ENCODE measurements around the gene PSME3.
"Not testable (repeated sequence)": the region's sequence is repeated elsewhere in the genome, so short reads cannot be mapped to it uniquely, and the experiment has no call there.

The PSME3 gene

DNA sequence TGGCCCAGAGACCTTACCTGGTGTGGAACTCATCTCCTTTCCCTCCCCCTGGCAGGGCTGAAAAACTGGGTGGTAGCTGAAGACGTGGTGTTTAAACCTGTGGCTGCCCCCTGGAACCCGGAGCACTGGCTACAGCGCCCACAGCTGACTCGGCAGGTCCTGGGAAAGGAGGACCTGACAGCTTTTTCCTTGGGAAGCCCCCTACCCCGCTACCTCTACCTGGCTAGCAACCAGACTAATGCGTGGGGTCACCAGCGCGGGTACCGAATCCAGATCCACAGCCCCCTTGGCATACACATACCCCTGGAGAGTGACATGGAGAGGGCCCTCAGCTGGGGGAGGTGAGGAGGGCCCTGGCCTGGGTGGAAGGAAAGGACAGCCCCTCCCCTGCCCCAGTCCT is 15.8 kb downstream of the PSME3 start:
- TF ChIP-seq, protein P1, sequence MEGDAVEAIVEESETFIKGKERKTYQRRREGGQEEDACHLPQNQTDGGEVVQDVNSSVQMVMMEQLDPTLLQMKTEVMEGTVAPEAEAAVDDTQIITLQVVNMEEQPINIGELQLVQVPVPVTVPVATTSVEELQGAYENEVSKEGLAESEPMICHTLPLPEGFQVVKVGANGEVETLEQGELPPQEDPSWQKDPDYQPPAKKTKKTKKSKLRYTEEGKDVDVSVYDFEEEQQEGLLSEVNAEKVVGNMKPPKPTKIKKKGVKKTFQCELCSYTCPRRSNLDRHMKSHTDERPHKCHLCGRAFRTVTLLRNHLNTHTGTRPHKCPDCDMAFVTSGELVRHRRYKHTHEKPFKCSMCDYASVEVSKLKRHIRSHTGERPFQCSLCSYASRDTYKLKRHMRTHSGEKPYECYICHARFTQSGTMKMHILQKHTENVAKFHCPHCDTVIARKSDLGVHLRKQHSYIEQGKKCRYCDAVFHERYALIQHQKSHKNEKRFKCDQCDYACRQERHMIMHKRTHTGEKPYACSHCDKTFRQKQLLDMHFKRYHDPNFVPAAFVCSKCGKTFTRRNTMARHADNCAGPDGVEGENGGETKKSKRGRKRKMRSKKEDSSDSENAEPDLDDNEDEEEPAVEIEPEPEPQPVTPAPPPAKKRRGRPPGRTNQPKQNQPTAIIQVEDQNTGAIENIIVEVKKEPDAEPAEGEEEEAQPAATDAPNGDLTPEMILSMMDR (IDR thresholded peaks at IDR 0.05; ENCODE audit: low read depth, low read length) = no peak
- no peak for DNase-seq (ENCODE audit: low read depth, low spot score)
- no peak overlapping the region for H3K4me3 ChIP-seq (ENCODE audit: low read depth, low read length)
- in situ Hi-C loops (cut with HindIII; ENCODE audit: low sequenced_read_pairs) = no loop called here

DNA sequence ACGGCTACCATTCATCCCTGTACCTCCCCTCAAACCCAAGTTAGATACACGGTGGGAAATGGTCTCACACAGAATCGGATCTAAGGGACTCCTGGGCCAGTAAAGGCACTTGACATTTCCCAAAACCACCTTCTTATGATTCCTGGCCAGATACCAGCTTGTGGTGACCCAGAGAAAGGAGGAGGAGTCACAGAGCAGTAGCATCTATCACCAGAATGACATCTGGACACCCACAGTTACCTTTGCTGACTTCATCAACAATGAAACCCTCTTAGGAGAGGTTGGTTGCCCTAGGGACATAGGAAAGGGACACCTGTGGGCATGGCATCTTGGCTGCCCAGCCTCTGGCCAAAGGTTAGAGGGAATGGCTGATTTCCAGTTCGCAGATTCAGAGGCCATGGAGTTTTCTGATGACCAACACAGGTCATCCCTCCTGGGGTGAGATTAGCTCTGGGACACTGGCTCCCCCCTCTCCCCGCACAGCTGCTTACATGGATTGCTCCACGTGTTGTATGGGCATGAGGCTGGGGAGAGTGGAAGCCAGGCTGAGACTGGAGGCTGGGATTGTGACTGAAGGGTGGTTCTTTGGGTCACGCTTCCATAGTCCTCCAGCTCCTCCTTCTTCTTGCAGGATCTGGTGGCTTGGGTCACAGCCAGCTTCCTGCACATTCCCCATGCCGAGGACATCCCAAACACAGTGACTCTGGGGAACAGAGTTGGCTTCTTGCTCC is 16.4 kb downstream of the PSME3 start:
- DNase-seq (ENCODE audit: low read depth, low spot score) = no peak
- in situ Hi-C loops (cut with HindIII; ENCODE audit: low sequenced_read_pairs) = no loop called here

DNA sequence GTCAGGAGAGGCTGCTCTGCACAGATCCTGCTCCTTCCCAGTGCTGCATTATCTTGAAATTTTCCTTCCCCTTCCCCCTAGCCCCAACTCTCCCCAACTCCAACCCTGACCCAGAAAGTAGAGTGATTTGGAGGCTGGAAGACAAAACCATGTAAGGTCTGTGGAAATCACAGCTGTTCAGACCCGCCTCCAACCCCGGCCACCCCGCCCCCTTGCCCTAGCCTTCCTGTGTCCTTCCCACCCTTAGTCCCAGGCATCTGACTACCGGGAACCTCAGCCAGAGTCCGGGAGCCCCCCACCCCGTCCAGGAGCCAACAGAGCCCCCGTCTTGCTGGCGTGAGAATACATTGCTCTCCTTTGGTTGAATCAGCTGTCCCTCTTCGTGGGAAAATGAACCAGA is 17.8 kb downstream of the PSME3 start, which contains the start of gene AOC3:
Gene AOC3, plus strand, starts transcription at position 246 of the 400 bp plus-strand sequence. Its CDS starts 145 bp downstream, at position 391.
- TF ChIP-seq, protein P1 (IDR thresholded peaks at IDR 0.05; ENCODE audit: low read depth, low read length) = no peak
- no peak for DNase-seq (ENCODE audit: low read depth, low spot score)
- no peak within 1 kb of the TSS for H3K4me3 ChIP-seq (ENCODE audit: low read depth, low read length)
- in situ Hi-C loops (cut with HindIII; ENCODE audit: low sequenced_read_pairs) = no loop called here

More for the DNA sequence above, 16.4 kb downstream of the PSME3 start:
- TF ChIP-seq, protein P1 (IDR thresholded peaks at IDR 0.05; ENCODE audit: low read depth, low read length) = no peak
- H3K4me3 ChIP-seq (ENCODE audit: low read depth, low read length) = no peak overlapping the region

DNA sequence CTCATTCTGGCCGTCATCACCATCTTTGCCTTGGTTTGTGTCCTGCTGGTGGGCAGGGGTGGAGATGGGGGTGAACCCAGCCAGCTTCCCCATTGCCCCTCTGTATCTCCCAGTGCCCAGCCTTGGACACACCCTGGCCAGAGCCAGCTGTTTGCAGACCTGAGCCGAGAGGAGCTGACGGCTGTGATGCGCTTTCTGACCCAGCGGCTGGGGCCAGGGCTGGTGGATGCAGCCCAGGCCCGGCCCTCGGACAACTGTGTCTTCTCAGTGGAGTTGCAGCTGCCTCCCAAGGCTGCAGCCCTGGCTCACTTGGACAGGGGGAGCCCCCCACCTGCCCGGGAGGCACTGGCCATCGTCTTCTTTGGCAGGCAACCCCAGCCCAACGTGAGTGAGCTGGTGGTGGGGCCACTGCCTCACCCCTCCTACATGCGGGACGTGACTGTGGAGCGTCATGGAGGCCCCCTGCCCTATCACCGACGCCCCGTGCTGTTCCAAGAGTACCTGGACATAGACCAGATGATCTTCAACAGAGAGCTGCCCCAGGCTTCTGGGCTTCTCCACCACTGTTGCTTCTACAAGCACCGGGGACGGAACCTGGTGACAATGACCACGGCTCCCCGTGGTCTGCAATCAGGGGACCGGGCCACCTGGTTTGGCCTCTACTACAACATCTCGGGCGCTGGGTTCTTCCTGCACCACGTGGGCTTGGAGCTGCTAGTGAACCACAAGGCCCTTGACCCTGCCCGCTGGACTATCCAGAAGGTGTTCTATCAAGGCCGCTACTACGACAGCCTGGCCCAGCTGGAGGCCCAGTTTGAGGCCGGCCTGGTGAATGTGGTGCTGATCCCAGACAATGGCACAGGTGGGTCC is 18.4 kb downstream of the PSME3 start:
- H3K4me3 ChIP-seq (ENCODE audit: low read depth, low read length); in situ Hi-C loops (cut with HindIII; ENCODE audit: low sequenced_read_pairs); DNase-seq (ENCODE audit: low read depth, low spot score): not testable (repeated sequence)

DNA sequence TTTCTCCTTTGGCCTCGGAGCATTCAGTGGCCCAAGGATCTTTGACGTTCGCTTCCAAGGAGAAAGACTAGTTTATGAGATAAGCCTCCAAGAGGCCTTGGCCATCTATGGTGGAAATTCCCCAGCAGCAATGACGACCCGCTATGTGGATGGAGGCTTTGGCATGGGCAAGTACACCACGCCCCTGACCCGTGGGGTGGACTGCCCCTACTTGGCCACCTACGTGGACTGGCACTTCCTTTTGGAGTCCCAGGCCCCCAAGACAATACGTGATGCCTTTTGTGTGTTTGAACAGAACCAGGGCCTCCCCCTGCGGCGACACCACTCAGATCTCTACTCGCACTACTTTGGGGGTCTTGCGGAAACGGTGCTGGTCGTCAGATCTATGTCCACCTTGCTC is 19.2 kb downstream of the PSME3 start:
- in situ Hi-C loops (cut with HindIII; ENCODE audit: low sequenced_read_pairs) = no loop called here

DNA sequence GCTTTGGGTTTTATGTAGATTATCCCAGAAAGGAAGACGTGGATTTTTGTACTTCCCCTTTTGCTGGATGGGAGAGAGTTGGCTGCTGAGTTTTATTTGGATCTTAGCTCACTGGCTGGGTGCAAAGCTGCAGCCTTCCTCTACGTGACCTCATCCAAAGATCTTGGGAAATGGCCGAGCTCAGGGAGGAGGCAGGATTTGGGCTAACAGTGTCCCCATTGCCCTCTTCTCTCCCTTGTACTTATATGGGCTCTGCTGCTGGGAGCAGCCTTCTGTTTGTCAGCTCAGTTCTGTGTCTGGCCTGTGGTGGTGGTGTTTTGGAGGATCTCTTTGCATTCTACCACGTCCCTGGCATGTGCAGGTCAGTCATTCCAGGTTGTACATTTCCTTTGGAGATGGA is 19.8 kb downstream of the PSME3 start:
- in situ Hi-C loops (cut with HindIII; ENCODE audit: low sequenced_read_pairs) = no loop called here
- TF ChIP-seq, protein P1 (IDR thresholded peaks at IDR 0.05; ENCODE audit: low read depth, low read length) = no peak
- H3K4me3 ChIP-seq (ENCODE audit: low read depth, low read length) = no peak overlapping the region
- no peak for DNase-seq (ENCODE audit: low read depth, low spot score)

More for the DNA sequence above, 19.2 kb downstream of the PSME3 start:
- no peak for DNase-seq (ENCODE audit: low read depth, low spot score)
- TF ChIP-seq, protein P1 (IDR thresholded peaks at IDR 0.05; ENCODE audit: low read depth, low read length) = no peak
- H3K4me3 ChIP-seq (ENCODE audit: low read depth, low read length) = no peak overlapping the region

DNA sequence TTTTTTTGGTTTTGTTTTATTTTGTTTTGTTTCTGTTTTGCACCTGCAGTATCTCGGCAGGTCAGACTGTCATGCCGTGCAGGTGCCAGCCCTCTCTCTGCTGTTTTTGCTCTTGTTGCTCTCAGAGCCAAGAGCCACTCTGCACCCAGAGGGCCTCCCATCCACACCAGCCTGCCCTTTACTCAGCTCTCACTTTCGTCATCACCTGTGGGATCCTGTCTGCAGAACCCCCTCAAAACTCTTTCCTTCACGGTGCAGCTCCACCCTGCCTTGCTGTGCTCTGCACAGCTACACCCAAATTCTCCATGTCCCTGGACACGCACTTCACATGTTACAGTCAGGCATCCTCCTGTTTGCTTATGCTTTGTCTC is 20.4 kb downstream of the PSME3 start:
- no peak for DNase-seq (ENCODE audit: low read depth, low spot score)
- TF ChIP-seq, protein P1 (IDR thresholded peaks at IDR 0.05; ENCODE audit: low read depth, low read length) = no peak
- in situ Hi-C loops (cut with HindIII; ENCODE audit: low sequenced_read_pairs) = no loop called here
- H3K4me3 ChIP-seq (ENCODE audit: low read depth, low read length) = no peak overlapping the region

Data from astrocyte of the spinal cord (primary cell).